Common myeloid progenitor, CD34-positive (primary cell): ENCODE results near the gene TMEM120B.

Experiments
- CTCF ChIA-PET: fragments of 350-600 bp; sonication (Branson Sonifier 250); formaldehyde crosslinking; loops from one replicate; lab custom pipeline; 2021; ENCODE audit warnings: antibody characterized with exemption; lab: Charles Lee
- POLR2A ChIA-PET: fragments of 350-600 bp; sonication (Branson Sonifier 250); formaldehyde crosslinking; loops from one replicate; lab custom pipeline; 2021; ENCODE audit warnings: antibody characterized with exemption; lab: Charles Lee
- DNase-seq, 3 donors: peaks; one replicate each; pipeline versions ENCODE4 v3.0.0 to v3.0.0-alpha.2; 2013
- H3K27ac ChIP-seq, 2 experiments: 1 replicate in 1 of 2; 2 replicates in 1 of 2; pipeline ENCODE4 v1.7.0; 2013; ENCODE audit warnings: inconsistent platforms in 2 of 2, low read length in 2 of 2, mild to moderate bottlenecking in 2 of 2, low read depth in 1 of 2, moderate library complexity in 1 of 2; ENCODE audit not compliant: severe bottlenecking in 2 of 2, insufficient read depth in 1 of 2, poor library complexity in 1 of 2
- H3K27me3 ChIP-seq, 5 experiments: replicated peaks in 2 of 5; 1 replicate in 3 of 5; 2 replicates in 2 of 5; pipeline versions ENCODE4 v1.6.1 to v1.7.0; 2013; ENCODE audit warnings: low read length in 4 of 5, mild to moderate bottlenecking in 2 of 5, moderate library complexity in 2 of 5, inconsistent platforms in 1 of 5; ENCODE audit not compliant: insufficient read depth in 5 of 5, control insufficient read depth in 4 of 5
- H3K36me3 ChIP-seq, 4 experiments: 1 replicate in 2 of 4; 2 replicates in 2 of 4; pipeline versions ENCODE4 v1.6.1 to v1.7.0; 2013; ENCODE audit warnings: low read length in 3 of 4, control low read depth in 1 of 4, mild to moderate bottlenecking in 1 of 4; ENCODE audit not compliant: control insufficient read depth in 4 of 4, insufficient read depth in 4 of 4
- H3K4me1 ChIP-seq, 4 experiments: 1 replicate in 3 of 4; 2 replicates in 1 of 4; pipeline versions ENCODE4 v1.6.1 to v1.7.1; 2013; ENCODE audit warnings: low read length in 3 of 4, mild to moderate bottlenecking in 3 of 4, control low read depth in 1 of 4, inconsistent platforms in 1 of 4, moderate library complexity in 1 of 4; ENCODE audit not compliant: control insufficient read depth in 4 of 4, insufficient read depth in 4 of 4; ENCODE audit errors: control extremely low read depth in 1 of 4
- H3K4me3 ChIP-seq, 7 experiments: 1 replicate in 4 of 7; 2 replicates in 3 of 7; pipeline versions ENCODE4 v1.5.1 to v1.7.0; 2013; ENCODE audit warnings: mild to moderate bottlenecking in 7 of 7, low read length in 6 of 7, moderate library complexity in 6 of 7, inconsistent platforms in 2 of 7, low read depth in 2 of 7, control low read depth in 1 of 7; ENCODE audit not compliant: insufficient read depth in 4 of 7, control insufficient read depth in 1 of 7; ENCODE audit errors: extremely low read depth in 1 of 7
- H3K9me3 ChIP-seq, 5 experiments: 1 replicate in 4 of 5; 2 replicates in 1 of 5; pipeline versions ENCODE4 v1.6.1 to v1.7.1; 2013; ENCODE audit warnings: low read length in 4 of 5, mild to moderate bottlenecking in 2 of 5, inconsistent platforms in 1 of 5, low read depth in 1 of 5, moderate library complexity in 1 of 5; ENCODE audit not compliant: control insufficient read depth in 4 of 5, insufficient read depth in 2 of 5; ENCODE audit errors: control extremely low read depth in 1 of 5
- WGBS: methylation state at CpG from one replicate; pipeline ENCODE4 v1.1.5; 2013; ENCODE audit not compliant: insufficient coverage; 5-methylcytosine and 5-hydroxymethylcytosine counted together

TMEM120B gene

DNA sequence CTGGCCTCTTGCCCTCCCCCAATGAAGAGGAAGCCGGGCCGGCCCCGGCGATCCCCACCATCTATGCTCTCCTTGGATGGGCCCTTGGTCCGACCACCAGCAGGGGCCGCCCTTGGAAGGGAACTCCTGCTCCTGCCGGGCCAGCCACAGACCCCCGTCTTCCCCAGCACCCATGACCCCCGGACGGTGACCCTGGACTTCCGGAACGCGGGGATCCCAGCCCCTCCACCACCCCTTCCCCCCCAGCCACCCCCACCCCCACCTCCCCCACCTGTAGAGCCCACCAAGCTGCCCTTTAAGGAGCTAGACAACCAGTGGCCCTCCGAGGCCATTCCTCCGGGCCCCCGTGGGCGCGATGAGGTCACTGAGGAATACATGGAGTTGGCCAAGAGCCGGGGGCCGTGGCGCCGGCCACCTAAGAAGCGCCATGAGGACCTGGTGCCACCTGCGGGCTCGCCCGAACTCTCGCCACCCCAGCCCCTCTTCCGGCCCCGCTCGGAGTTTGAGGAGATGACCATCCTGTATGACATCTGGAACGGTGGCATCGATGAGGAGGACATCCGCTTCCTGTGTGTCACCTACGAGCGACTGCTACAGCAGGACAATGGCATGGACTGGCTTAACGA lies 110.7 kb downstream of the TMEM120B start:
- CTCF ChIA-PET = interaction anchor here (0.8 to 4.9 kb wide), 5 partner anchors 12 to 29 kb away, joined by 3 to 33 read pairs (median 4); partner anchors contain the start of gene RHOF

GRCh38 chr12:121823727-121824115 lies 111.2 kb downstream of the TMEM120B start:
- ChIA-PET POLR2A (no interaction called here), CTCF (interaction anchor here (0.8 to 4.9 kb wide), 5 partner anchors 12 to 69 kb away, joined by 4 to 33 read pairs (median 9); partner anchors contain the start of gene RHOF)
- 88% methylated on average over 10 of the region's 12 CpGs for WGBS
- H3K4me1 ChIP-seq = no peaks in the 10 kb centered on the region
- peaks cover 6 to 89% (median 60%) of the 10 kb centered on the region in 4 experiments for H3K36me3 ChIP-seq
- H3K27ac ChIP-seq = no peak overlapping the region
- H3K4me3 ChIP-seq = no peak overlapping the region
- no peak for DNase-seq
- no peaks in the 10 kb centered on the region for H3K9me3 ChIP-seq
- no peaks in the 10 kb centered on the region for H3K27me3 ChIP-seq

More for the DNA sequence above, 110.7 kb downstream of the TMEM120B start:
- no peak overlapping the region for H3K27ac ChIP-seq
- POLR2A ChIA-PET = no interaction called here
- H3K9me3 ChIP-seq = no peaks in the 10 kb centered on the region
- H3K27me3 ChIP-seq = no peaks in the 10 kb centered on the region
- H3K4me1 ChIP-seq = no peaks in the 10 kb centered on the region
- peaks cover 6 to 86% (median 55%) of the 10 kb centered on the region in 4 experiments for H3K36me3 ChIP-seq
- DNase-seq = no peak
- WGBS = over 99% methylated on average over 25 of the region's 36 CpGs
- no peak overlapping the region for H3K4me3 ChIP-seq

DNA sequence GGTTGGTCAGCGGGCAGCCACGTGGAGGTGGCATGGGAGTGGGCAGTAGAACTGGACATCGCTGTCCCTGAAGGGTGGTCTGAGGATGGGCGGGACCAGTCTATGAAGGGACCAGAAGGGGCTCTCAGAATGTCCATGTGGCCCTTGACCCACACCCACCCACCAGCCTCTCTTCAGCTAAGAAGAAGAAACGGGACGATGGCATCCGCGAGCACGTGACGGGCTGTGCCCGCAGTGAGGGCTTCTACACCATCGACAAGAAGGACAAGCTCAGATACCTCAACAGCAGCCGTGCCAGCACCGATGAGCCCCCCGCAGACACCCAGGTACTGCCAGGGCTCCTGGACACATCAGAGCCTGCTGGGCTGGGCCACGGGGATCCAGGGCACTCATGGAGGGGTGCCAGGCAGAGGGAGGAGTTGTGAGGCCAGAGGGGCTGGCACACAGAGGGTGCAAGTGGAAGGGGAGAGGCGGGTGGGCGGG lies 112.5 kb downstream of the TMEM120B start:
- ChIA-PET CTCF (interaction anchor here (1.0 to 4.9 kb wide), 7 partner anchors 9 to 68 kb away, joined by 3 to 33 read pairs (median 7); partner anchors contain the start of gene RHOF), POLR2A (no interaction called here)
- Histone ChIP-seq H3K4me1 (no peaks in the 10 kb centered on the region), H3K36me3 (peaks cover 4 to 90% (median 62%) of the 10 kb centered on the region in 4 experiments), H3K27me3 (no peaks in the 10 kb centered on the region), H3K4me3 (no peak overlapping the region), H3K27ac (no peak overlapping the region), H3K9me3 (no peaks in the 10 kb centered on the region)
- 95% methylated on average over 16 of the region's 18 CpGs for WGBS
- DNase-seq = no peak

DNA sequence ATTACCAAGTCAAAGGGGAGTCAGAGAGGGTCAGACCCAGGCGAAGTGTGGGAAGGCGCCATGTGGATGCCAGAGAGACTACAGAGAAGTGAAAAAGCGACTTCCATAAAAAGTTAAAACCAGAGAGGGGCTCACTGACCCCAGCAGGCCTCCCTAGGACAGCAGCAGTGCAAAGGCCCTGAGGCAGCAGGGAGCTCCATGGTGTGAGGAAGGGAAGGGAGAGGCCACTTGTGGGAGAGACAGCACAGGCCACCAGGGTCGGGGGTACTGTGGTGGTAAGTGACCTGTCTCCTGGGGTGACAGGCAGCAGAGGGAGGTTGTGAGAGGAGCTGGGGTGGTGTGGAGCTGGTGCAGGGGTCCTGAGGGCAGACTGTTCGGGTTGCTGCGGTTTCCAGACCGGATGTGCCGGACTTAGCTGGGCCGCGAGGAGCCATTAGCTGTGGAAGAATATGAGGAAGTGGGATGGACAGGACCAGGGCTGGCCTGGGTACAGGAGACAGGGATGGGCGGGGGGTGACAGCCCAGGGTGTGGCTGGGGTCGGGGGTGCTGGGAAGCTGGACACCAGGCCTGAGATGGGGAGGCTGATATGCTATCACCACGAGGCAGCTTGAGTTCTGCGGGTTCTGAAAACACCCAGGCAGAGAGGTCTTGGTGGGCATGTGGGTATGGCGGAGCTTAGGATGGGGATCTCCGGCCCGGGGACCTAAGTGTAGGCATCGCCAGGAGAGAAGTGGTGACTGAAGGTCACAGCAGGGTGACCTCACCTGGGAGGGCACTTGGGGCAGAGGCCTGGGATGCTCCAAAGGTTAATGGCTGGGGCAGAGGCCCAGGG lies 114.0 kb downstream of the TMEM120B start:
- CTCF ChIA-PET = interaction anchor here (1.0 to 4.9 kb wide), 7 partner anchors 10 to 67 kb away, joined by 3 to 33 read pairs (median 7); partner anchors contain the start of genes PSMD9 and RHOF
- 93% methylated on average over 15 of the region's 18 CpGs for WGBS

GRCh38 chr12:121827351-121828099 lies 115.0 kb downstream of the TMEM120B start:
- POLR2A ChIA-PET = no interaction called here
- H3K27me3 ChIP-seq = no peaks in the 10 kb centered on the region
- peaks cover 4 to 92% (median 64%) of the 10 kb centered on the region in 4 experiments for H3K36me3 ChIP-seq
- WGBS = 98% methylated on average over 46 of the region's 48 CpGs
- no peak overlapping the region for H3K4me3 ChIP-seq
- CTCF ChIA-PET = interaction anchor here (0.7 to 4.9 kb wide), 10 partner anchors 9 to 61 kb away, joined by 3 to 33 read pairs (median 6); partner anchors contain the start of genes PSMD9 and RHOF
- no peak overlapping the region for H3K27ac ChIP-seq
- H3K9me3 ChIP-seq = no peaks in the 10 kb centered on the region
- no peaks in the 10 kb centered on the region for H3K4me1 ChIP-seq
- no peak for DNase-seq

More for the DNA sequence above, 114.0 kb downstream of the TMEM120B start:
- DNase-seq = no peak
- no peak overlapping the region for H3K4me3 ChIP-seq
- POLR2A ChIA-PET = interaction anchor here (0.6 kb wide), 2 partner anchors 97 to 216 kb away, joined by 3 to 5 read pairs; no protein-coding TSS in a partner anchor
- H3K9me3 ChIP-seq = no peaks in the 10 kb centered on the region
- no peak overlapping the region for H3K27ac ChIP-seq
- H3K4me1 ChIP-seq = no peaks in the 10 kb centered on the region
- no peaks in the 10 kb centered on the region for H3K27me3 ChIP-seq
- H3K36me3 ChIP-seq = peaks cover 4 to 91% (median 64%) of the 10 kb centered on the region in 4 experiments

DNA sequence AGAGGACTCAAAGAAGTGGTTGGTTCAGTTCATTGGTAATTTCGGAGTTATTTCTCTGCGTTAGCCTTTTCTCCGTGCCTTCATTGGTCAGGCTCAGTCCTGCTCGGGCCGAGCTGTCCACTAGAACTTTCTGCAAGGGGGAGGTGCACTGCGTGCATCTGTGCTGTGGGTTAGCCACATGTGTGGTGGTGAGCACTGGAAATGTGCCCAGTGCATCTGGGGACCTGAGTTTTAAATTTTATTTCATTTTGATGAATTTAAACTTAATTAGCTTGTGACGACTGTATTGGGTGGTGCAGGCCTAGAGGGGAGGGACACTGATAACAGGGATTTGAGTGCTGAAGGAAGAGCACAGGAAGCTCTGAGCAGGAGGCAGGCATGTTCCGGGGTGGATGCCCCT lies 115.8 kb downstream of the TMEM120B start:
- CTCF ChIA-PET = interaction anchor here (0.7 to 3.1 kb wide), 5 partner anchors 9 to 34 kb away, joined by 3 to 20 read pairs (median 4); no protein-coding TSS in a partner anchor
- Histone ChIP-seq H3K9me3 (no peaks in the 10 kb centered on the region), H3K4me1 (no peaks in the 10 kb centered on the region), H3K36me3 (peaks cover 4 to 85% (median 61%) of the 10 kb centered on the region in 4 experiments), H3K27me3 (no peaks in the 10 kb centered on the region), H3K4me3 (no peak overlapping the region), H3K27ac (no peak overlapping the region)
- WGBS = 100% methylated on average over 5 of the region's 8 CpGs
- POLR2A ChIA-PET = no interaction called here
- no peak for DNase-seq
